ENCODE data around the gene PLPPR5. TPM values are rescaled to one million over a fixed set of nuclear protein-coding genes. Genes with fewer than 3 reads are reported as not detected.

Gene PLPPR5
- total and polyA plus RNA-seq, 2 donors: 0.66 to 4.1 TPM

GRCh38 chr1:98949166-98949565, 55.5 kb downstream of the PLPPR5 start:
- Histone ChIP-seq H3K36me3 (ENCODE audit: insufficient read depth) (no peaks in the 10 kb centered on the region), H3K27ac (ENCODE audit: low read depth) (no peak overlapping the region), H3K4me1 (ENCODE audit: insufficient read depth) (no peaks in the 10 kb centered on the region), H3K4me3 (ENCODE audit: low read depth, low read length) (no peak overlapping the region)
- DNase-seq (ENCODE audit: extremely low spot score): no peak
- WGBS: 62% methylated on average over 2 of the region's 2 CpGs

DNA sequence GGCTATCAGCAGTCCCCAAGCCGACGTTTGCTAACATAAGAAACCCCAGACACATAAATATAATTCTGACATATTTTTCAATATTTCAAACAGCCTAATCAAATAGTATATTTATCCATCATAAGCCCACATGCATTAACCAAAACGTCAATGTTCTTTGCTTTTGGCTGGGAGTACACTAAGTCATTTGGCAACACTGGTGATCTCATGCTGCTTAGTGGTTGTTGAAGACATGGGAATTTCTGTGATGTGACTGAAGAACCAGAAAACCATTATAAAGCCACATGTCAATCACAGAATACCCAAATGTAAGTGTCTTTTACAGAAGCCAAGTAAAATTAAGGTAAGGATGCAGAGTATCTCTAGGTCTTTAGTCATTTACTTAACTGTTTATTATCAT, 57.6 kb downstream of the PLPPR5 start:
- H3K4me1 ChIP-seq (ENCODE audit: insufficient read depth): no peaks in the 10 kb centered on the region
- no peak for DNase-seq (ENCODE audit: extremely low spot score)

GRCh38 chr1:98940722-98941079, 64.0 kb downstream of the PLPPR5 start:
- H3K27ac ChIP-seq (ENCODE audit: low read depth): no peak overlapping the region
- WGBS: 73% methylated on average over 4 of the region's 4 CpGs
- no peak for DNase-seq (ENCODE audit: extremely low spot score)
- no peaks in the 10 kb centered on the region for H3K36me3 ChIP-seq (ENCODE audit: insufficient read depth)
- H3K4me3 ChIP-seq (ENCODE audit: low read depth, low read length): no peak overlapping the region
- H3K4me1 ChIP-seq (ENCODE audit: insufficient read depth): no peaks in the 10 kb centered on the region

More for the DNA sequence above, 57.6 kb downstream of the PLPPR5 start:
- WGBS: 69% methylated on average over 3 of the region's 3 CpGs
- no peak overlapping the region for H3K27ac ChIP-seq (ENCODE audit: low read depth)
- no peak overlapping the region for H3K4me3 ChIP-seq (ENCODE audit: low read depth, low read length)
- no peaks in the 10 kb centered on the region for H3K36me3 ChIP-seq (ENCODE audit: insufficient read depth)

GRCh38 chr1:98940069-98940721, 64.5 kb downstream of the PLPPR5 start:
- H3K36me3 ChIP-seq (ENCODE audit: insufficient read depth): no peaks in the 10 kb centered on the region
- DNase-seq (ENCODE audit: extremely low spot score): no peak
- H3K27ac ChIP-seq (ENCODE audit: low read depth): no peak overlapping the region
- no peaks in the 10 kb centered on the region for H3K4me1 ChIP-seq (ENCODE audit: insufficient read depth)
- 93% methylated on average over 4 of the region's 4 CpGs for WGBS
- H3K4me3 ChIP-seq (ENCODE audit: low read depth, low read length): no peak overlapping the region

GRCh38 chr1:98939471-98939870, 65.2 kb downstream of the PLPPR5 start:
- Histone ChIP-seq H3K27ac (ENCODE audit: low read depth) (no peak overlapping the region), H3K36me3 (ENCODE audit: insufficient read depth) (no peaks in the 10 kb centered on the region), H3K4me1 (ENCODE audit: insufficient read depth) (no peaks in the 10 kb centered on the region), H3K4me3 (ENCODE audit: low read depth, low read length) (no peak overlapping the region)
- WGBS: 87% methylated on average over 5 of the region's 5 CpGs
- DNase-seq (ENCODE audit: extremely low spot score): no peak

- Histone ChIP-seq H3K4me3 (ENCODE audit: low read depth, low read length) (no peak overlapping the region), H3K27ac (ENCODE audit: low read depth) (no peak overlapping the region), H3K36me3 (ENCODE audit: insufficient read depth) (no peaks in the 10 kb centered on the region), H3K4me1 (ENCODE audit: insufficient read depth) (no peaks in the 10 kb centered on the region)
- no peak for DNase-seq (ENCODE audit: extremely low spot score)
Measured at GRCh38 chr1:98937347-98937746, 67.3 kb downstream of the PLPPR5 start.

- Histone ChIP-seq H3K4me1 (ENCODE audit: insufficient read depth) (no peaks in the 10 kb centered on the region), H3K4me3 (ENCODE audit: low read depth, low read length) (no peak overlapping the region), H3K27ac (ENCODE audit: low read depth) (no peak overlapping the region), H3K36me3 (ENCODE audit: insufficient read depth) (no peaks in the 10 kb centered on the region)
- WGBS: 75% methylated on average over 5 of the region's 5 CpGs
- no peak for DNase-seq (ENCODE audit: extremely low spot score)
Measured at GRCh38 chr1:98932184-98932583, 72.5 kb downstream of the PLPPR5 start.

DNA sequence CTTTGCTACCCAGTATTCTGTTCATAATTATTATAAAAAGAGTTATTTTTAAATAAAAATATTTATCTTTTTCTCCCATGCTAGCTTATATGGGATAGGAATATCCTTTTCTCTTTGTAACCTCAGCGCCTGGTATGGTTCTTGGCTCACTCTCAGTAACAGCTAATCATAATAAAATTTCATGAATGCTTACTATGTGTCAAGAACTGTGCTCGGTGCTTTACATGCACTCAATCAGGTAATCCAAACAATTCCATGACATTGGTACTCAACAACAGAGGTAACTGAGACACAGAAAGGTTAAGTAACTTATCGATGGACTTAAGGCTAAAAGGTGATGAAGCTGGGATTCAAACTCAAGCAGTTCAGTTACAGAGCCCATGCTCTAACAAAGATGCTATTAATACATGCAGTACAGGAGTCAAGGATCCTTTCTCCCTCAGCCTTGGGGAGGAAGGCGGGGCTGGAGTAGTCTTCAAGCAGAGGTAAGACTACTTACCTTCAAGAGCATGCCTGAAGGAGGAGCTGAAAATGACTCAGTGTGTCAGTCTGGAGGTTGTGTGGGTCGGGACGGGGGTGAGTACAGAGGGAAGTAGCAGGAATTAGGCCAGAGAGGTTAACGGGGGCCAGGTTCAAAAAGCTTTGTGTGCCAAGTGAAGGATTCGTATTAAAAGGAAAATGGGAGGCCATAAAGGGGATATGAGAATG, 73.4 kb downstream of the PLPPR5 start:
- Histone ChIP-seq H3K36me3 (ENCODE audit: insufficient read depth) (no peaks in the 10 kb centered on the region), H3K4me1 (ENCODE audit: insufficient read depth) (no peaks in the 10 kb centered on the region), H3K4me3 (ENCODE audit: low read depth, low read length) (no peak overlapping the region), H3K27ac (ENCODE audit: low read depth) (no peak overlapping the region)
- no peak for DNase-seq (ENCODE audit: extremely low spot score)
- 67% methylated on average over 8 of the region's 8 CpGs for WGBS

GRCh38 chr1:98929437-98929836, 75.2 kb downstream of the PLPPR5 start:
- no peak overlapping the region for H3K4me3 ChIP-seq (ENCODE audit: low read depth, low read length)
- no peak overlapping the region for H3K27ac ChIP-seq (ENCODE audit: low read depth)
- WGBS: 40% methylated on average over 1 of the region's 1 CpG
- DNase-seq (ENCODE audit: extremely low spot score): no peak
- no peaks in the 10 kb centered on the region for H3K4me1 ChIP-seq (ENCODE audit: insufficient read depth)
- H3K36me3 ChIP-seq (ENCODE audit: insufficient read depth): no peaks in the 10 kb centered on the region

DNA sequence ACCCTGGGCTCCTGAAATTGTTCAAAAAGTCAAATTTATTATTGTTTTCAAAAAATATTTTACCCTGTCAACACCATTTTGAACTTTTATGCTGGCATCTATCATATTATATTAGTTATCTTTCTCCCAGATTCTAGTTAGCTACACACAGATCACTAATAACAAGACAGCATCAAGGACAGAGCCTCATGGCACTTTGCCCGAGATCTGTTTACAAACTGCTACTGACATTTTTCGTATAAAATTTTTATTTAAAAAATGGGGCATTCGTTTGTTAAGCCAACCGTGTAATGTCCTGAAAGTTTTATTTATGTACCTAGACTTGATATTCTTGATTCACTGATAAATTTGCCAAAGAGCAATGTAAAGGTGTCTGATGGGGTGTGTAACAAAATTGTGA, 78.1 kb downstream of the PLPPR5 start:
- DNase-seq (ENCODE audit: extremely low spot score): no peak
- no peaks in the 10 kb centered on the region for H3K36me3 ChIP-seq (ENCODE audit: insufficient read depth)
- whole genome bisulfite sequencing: 40% methylated on average over 4 of the region's 4 CpGs
- no peaks in the 10 kb centered on the region for H3K4me1 ChIP-seq (ENCODE audit: insufficient read depth)
- no peak overlapping the region for H3K4me3 ChIP-seq (ENCODE audit: low read depth, low read length)
- no peak overlapping the region for H3K27ac ChIP-seq (ENCODE audit: low read depth)

DNA sequence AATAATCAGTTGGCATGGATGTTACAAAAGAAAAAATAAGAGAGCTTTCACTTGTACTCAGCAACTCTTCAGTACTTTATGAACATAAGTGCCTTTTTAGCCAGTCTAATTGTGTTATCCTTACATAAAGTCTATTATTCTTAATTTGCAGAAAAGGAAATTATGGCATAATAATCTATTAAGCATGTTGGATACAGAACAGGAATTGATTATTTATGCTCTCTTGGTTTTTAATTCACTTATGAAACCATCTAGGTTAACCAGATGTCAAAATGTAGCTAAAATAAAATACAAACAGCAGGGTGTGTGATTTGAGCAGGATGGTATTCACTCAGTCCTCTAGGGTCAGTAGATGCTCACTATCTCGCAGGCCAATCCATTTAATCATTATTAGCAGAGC, 79.7 kb downstream of the PLPPR5 start:
- Histone ChIP-seq H3K36me3 (ENCODE audit: insufficient read depth) (no peaks in the 10 kb centered on the region), H3K4me3 (ENCODE audit: low read depth, low read length) (no peak overlapping the region), H3K27ac (ENCODE audit: low read depth) (no peak overlapping the region), H3K4me1 (ENCODE audit: insufficient read depth) (no peaks in the 10 kb centered on the region)
- DNase-seq (ENCODE audit: extremely low spot score): peak; percentile 28
- WGBS: 66% methylated on average over 1 of the region's 1 CpG

GRCh38 chr1:98923667-98924066, 81.0 kb downstream of the PLPPR5 start:
- Histone ChIP-seq H3K4me1 (ENCODE audit: insufficient read depth) (no peaks in the 10 kb centered on the region), H3K4me3 (ENCODE audit: low read depth, low read length) (no peak overlapping the region), H3K27ac (ENCODE audit: low read depth) (no peak overlapping the region), H3K36me3 (ENCODE audit: insufficient read depth) (no peaks in the 10 kb centered on the region)
- no peak for DNase-seq (ENCODE audit: extremely low spot score)
- 80% methylated on average over 4 of the region's 4 CpGs for WGBS

- no peaks in the 10 kb centered on the region for H3K4me1 ChIP-seq (ENCODE audit: insufficient read depth)
- H3K36me3 ChIP-seq (ENCODE audit: insufficient read depth): no peaks in the 10 kb centered on the region
- 89% methylated on average over 2 of the region's 2 CpGs for WGBS
- H3K4me3 ChIP-seq (ENCODE audit: low read depth, low read length): no peak overlapping the region
- H3K27ac ChIP-seq (ENCODE audit: low read depth): no peak overlapping the region
- no peak for DNase-seq (ENCODE audit: extremely low spot score)
Measured at GRCh38 chr1:98921817-98922216, 82.8 kb downstream of the PLPPR5 start.

DNA sequence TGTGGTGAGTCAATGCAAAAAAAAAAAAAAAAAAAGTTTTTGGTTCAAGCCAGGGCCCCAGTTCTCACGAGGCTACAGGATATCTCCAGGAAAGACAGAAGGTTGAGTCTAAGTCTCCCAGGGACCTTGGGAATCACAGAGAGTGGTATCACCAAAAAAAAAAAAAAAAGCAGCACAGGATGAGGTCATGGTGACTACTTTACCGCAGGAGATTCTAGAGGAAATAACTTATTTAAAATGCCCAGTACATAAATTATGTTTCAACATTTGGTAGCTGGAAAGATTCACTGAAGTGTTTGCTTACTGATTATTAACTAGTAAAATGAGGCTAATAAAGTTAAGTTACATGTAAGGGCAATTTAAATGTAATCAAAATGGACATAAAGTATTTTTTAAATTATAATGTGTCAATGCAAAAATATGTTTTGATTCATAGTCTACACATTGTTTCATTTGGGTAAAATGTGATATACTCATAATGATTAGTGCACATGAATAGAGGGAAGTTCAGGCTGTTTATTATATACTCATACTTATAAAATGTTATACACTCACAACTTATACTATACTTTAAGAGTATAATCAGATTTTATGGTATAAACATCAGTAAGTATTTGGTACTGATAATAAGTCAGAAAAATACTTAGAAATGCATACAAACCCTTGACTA, 84.1 kb downstream of the PLPPR5 start:
- H3K4me1 ChIP-seq (ENCODE audit: insufficient read depth): no peaks in the 10 kb centered on the region
- no peak overlapping the region for H3K4me3 ChIP-seq (ENCODE audit: low read depth, low read length)
- WGBS: 43% methylated on average over 2 of the region's 2 CpGs
- DNase-seq (ENCODE audit: extremely low spot score): no peak
- no peak overlapping the region for H3K27ac ChIP-seq (ENCODE audit: low read depth)
- H3K36me3 ChIP-seq (ENCODE audit: insufficient read depth): no peaks in the 10 kb centered on the region
